ENCODE data around the gene PTGER1.
A peak's percentile ranks its signal among the peaks of the same experiment; 100 is the strongest.

The PTGER1 gene

DNA sequence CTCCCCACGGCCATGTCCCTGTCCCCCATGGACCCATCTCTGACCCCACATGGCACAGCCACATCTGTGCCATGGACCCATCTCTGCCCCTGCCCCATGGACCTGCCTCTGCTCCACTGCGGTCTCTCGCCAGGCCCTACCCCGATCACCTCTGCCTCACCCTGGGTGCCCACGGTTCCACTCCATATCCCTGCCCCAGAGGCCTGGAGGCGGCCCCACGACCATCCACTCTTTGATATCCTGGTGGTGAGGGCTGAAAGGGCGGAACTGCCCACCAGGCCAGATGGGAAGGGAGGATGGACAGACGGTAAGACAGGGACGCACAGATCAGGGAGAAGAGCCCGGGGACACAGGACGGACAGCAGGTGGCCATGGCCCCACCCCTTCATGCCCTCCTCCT is 327 bp downstream of the PTGER1 start:
- Histone ChIP-seq H3K36me3 (ENCODE audit: control insufficient read depth in 4 of 4, insufficient read depth in 4 of 4, low read length in 3 of 4) (peaks cover 0 to 29% (median 17%) of the 10 kb centered on the region in 4 experiments), H3K4me3 (ENCODE audit: control insufficient read depth in 1 of 7, extremely low read depth in 1 of 7, insufficient read depth in 4 of 7, low read depth in 2 of 7, low read length in 6 of 7) (peak overlapping the region in 4 of 7 experiments; percentile 25 to 58 (median 38)), H3K27me3 (replicated peaks in 2 of 5; ENCODE audit: control insufficient read depth in 4 of 5, insufficient read depth in 5 of 5, low read length in 4 of 5) (peaks cover 0 to 37% (median 7%) of the 10 kb centered on the region in 5 experiments), H3K9me3 (ENCODE audit: control extremely low read depth in 1 of 5, control insufficient read depth in 4 of 5, insufficient read depth in 2 of 5, low read depth in 1 of 5, low read length in 4 of 5) (no peaks in the 10 kb centered on the region), H3K27ac (ENCODE audit: insufficient read depth in 1 of 2, low read depth in 1 of 2, low read length in 2 of 2, poor library complexity in 1 of 2, severe bottlenecking in 2 of 2) (no peak overlapping the region), H3K4me1 (ENCODE audit: control extremely low read depth in 1 of 4, control insufficient read depth in 4 of 4, insufficient read depth in 4 of 4, low read length in 3 of 4) (peaks cover 0 to 50% (median 45%) of the 10 kb centered on the region in 4 experiments)
- ChIA-PET POLR2A (no interaction called here), CTCF (interaction anchor here (0.7 to 2.1 kb wide), 6 partner anchors 9 to 55 kb away, joined by 3 to 6 read pairs (median 4); no protein-coding TSS in a partner anchor)
- 73% methylated on average over 4 of the region's 12 CpGs for WGBS (ENCODE audit: insufficient coverage)
- no peak for DNase-seq

DNA sequence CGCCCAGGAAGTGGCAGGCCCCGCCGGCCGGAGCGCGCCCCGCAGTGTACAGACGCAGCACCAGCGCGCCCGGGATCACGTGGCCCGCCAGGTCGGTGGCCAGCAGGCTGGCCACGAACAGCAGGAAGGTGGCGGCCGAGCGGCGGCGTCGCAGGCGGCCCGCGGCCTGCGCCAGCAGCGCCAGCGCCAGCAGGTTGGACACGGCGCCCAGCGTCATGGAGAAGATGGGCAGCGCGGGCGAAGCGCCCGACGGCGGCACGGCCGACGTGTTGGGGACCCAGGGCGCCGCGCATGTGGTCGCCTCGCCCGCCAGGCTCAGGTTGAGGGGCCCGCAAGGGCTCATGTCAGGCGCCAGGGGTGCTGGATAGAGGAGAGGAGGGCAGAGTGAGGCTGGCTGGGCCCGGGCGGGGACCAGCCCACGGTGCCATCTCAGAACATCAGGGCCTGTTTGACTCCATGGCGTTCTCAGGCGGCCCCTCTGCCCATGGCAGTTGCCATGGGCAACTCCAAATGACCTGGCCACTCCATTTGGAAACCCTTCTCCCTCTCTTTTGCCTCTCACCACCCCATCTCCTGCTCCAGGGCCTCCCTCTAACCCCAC is 1.1 kb downstream of the PTGER1 start:
- POLR2A ChIA-PET: no interaction called here
- Histone ChIP-seq H3K4me3 (ENCODE audit: control insufficient read depth in 1 of 7, extremely low read depth in 1 of 7, insufficient read depth in 4 of 7, low read depth in 2 of 7, low read length in 6 of 7) (peak overlapping the region in 2 of 7 experiments; percentile 19 to 28), H3K9me3 (ENCODE audit: control extremely low read depth in 1 of 5, control insufficient read depth in 4 of 5, insufficient read depth in 2 of 5, low read depth in 1 of 5, low read length in 4 of 5) (no peaks in the 10 kb centered on the region), H3K36me3 (ENCODE audit: control insufficient read depth in 4 of 4, insufficient read depth in 4 of 4, low read length in 3 of 4) (peaks cover 0 to 37% (median 23%) of the 10 kb centered on the region in 4 experiments), H3K4me1 (ENCODE audit: control extremely low read depth in 1 of 4, control insufficient read depth in 4 of 4, insufficient read depth in 4 of 4, low read length in 3 of 4) (peaks cover 0 to 43% (median 39%) of the 10 kb centered on the region in 4 experiments), H3K27ac (ENCODE audit: insufficient read depth in 1 of 2, low read depth in 1 of 2, low read length in 2 of 2, poor library complexity in 1 of 2, severe bottlenecking in 2 of 2) (no peak overlapping the region), H3K27me3 (replicated peaks in 2 of 5; ENCODE audit: control insufficient read depth in 4 of 5, insufficient read depth in 5 of 5, low read length in 4 of 5) (peaks cover 0 to 37% (median 7%) of the 10 kb centered on the region in 5 experiments)
- peak in 2 of 3 donors; percentile 43 to 49 for DNase-seq
- WGBS (ENCODE audit: insufficient coverage): 31% methylated on average over 35 of the region's 53 CpGs
- CTCF ChIA-PET: interaction anchor here (1.0 to 2.1 kb wide), 5 partner anchors 10 to 42 kb away, joined by 4 to 6 read pairs (median 5); no protein-coding TSS in a partner anchor

DNA sequence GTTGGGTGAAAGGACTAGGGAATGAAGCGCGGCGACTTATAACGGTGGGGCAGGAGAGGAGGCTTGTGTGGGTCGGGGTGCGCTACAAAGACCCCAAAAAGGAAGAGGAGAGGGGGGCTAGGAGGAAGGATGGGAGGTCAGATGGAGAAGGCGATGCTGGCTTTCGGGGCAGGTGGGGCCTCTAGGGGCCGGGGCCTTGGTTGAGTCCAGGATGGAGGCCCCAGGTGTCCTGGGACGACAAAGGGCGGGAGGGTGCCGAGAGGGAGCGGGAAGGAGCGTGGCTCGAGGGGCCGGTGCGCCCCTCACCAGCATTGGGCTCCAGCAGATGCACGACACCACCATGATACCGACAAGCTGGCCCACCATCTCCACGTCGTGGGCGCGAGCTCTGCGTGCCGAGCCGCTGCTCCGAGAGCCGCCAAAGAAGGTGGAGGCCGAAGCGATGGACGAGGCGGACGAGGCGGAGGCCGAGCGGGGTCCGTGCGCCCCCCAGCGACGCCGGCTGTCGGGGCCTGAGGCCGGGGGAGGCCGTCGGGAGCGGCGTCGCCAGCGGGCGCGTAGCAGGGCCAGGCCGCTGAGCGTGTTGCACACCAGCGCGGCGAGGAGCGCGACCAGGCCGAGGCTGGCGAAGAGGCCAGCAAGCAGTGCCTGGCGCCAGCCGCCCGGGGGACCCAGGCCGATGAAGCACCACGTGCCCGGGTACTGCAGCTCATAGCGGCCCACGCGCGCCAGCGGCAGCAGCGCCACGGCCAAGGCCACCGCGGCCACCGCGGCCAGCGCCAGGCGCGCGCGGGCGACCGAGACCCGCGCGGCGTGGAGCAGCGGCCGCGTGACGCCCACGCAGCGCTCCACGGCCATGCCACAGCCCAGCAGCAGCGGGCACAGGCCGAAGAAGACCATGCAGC is 1.8 kb downstream of the PTGER1 start:
- Histone ChIP-seq H3K27ac (ENCODE audit: insufficient read depth in 1 of 2, low read depth in 1 of 2, low read length in 2 of 2, poor library complexity in 1 of 2, severe bottlenecking in 2 of 2) (no peak overlapping the region), H3K36me3 (ENCODE audit: control insufficient read depth in 4 of 4, insufficient read depth in 4 of 4, low read length in 3 of 4) (peaks cover 0 to 38% (median 27%) of the 10 kb centered on the region in 4 experiments), H3K27me3 (replicated peaks in 2 of 5; ENCODE audit: control insufficient read depth in 4 of 5, insufficient read depth in 5 of 5, low read length in 4 of 5) (peaks cover 0 to 37% (median 7%) of the 10 kb centered on the region in 5 experiments), H3K4me3 (ENCODE audit: control insufficient read depth in 1 of 7, extremely low read depth in 1 of 7, insufficient read depth in 4 of 7, low read depth in 2 of 7, low read length in 6 of 7) (peak overlapping the region in 3 of 7 experiments; percentile 11 to 28 (median 19)), H3K4me1 (ENCODE audit: control extremely low read depth in 1 of 4, control insufficient read depth in 4 of 4, insufficient read depth in 4 of 4, low read length in 3 of 4) (peaks cover 0 to 43% (median 39%) of the 10 kb centered on the region in 4 experiments), H3K9me3 (ENCODE audit: control extremely low read depth in 1 of 5, control insufficient read depth in 4 of 5, insufficient read depth in 2 of 5, low read depth in 1 of 5, low read length in 4 of 5) (no peaks in the 10 kb centered on the region)
- peak in 1 of 3 donors; percentile 52 for DNase-seq
- CTCF ChIA-PET: interaction anchor here (0.8 to 2.0 kb wide), 14 partner anchors 8 to 64 kb away, joined by 3 to 7 read pairs (median 4); no protein-coding TSS in a partner anchor
- WGBS (ENCODE audit: insufficient coverage): 5% methylated on average over 79 of the region's 97 CpGs
- POLR2A ChIA-PET: interaction anchor here (0.7 kb wide), 1 partner anchor 9 kb away, joined by 3 read pairs; no protein-coding TSS in a partner anchor

DNA sequence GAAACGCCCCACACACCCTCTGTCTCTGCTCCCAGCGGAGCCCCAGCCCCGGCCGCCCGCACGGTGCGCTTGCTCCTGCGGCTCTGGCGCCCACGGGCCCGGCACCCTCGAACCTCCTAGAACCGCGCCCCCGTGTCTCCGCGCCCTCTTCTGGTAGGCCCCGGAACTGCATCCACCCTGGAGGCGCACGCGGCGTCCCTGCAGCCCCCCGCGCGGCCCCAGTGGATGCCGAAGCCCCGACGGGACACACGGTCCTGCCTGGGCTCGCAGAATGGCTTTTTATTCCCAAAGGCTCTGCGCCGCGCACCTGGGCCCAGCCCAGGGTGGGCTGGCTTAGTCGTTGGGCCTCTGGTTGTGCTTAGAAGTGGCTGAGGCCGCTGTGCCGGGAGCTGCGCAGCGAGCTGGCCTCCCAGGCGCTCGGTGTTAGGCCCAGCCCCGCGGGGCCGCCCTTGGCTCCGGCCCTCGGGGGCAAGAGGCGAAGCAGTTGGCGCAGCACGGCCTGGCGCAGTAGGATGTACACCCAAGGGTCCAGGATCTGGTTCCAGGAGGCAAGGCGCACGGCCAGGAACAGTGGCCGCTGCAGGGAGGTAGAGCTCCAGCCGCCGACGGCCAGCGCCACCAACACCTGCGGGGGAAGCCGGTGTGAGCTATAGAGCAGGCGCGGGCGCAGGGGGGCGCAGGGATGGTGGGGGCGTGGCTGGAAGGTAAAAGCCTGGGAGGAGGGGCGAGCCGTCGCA is 2.8 kb downstream of the PTGER1 start:
- Histone ChIP-seq H3K9me3 (ENCODE audit: control extremely low read depth in 1 of 5, control insufficient read depth in 4 of 5, insufficient read depth in 2 of 5, low read depth in 1 of 5, low read length in 4 of 5) (no peaks in the 10 kb centered on the region), H3K27ac (ENCODE audit: insufficient read depth in 1 of 2, low read depth in 1 of 2, low read length in 2 of 2, poor library complexity in 1 of 2, severe bottlenecking in 2 of 2) (no peak overlapping the region), H3K27me3 (replicated peaks in 2 of 5; ENCODE audit: control insufficient read depth in 4 of 5, insufficient read depth in 5 of 5, low read length in 4 of 5) (peaks cover 0 to 37% (median 7%) of the 10 kb centered on the region in 5 experiments), H3K36me3 (ENCODE audit: control insufficient read depth in 4 of 4, insufficient read depth in 4 of 4, low read length in 3 of 4) (peaks cover 3 to 37% (median 26%) of the 10 kb centered on the region in 4 experiments), H3K4me1 (ENCODE audit: control extremely low read depth in 1 of 4, control insufficient read depth in 4 of 4, insufficient read depth in 4 of 4, low read length in 3 of 4) (peaks cover 0 to 43% (median 39%) of the 10 kb centered on the region in 4 experiments), H3K4me3 (ENCODE audit: control insufficient read depth in 1 of 7, extremely low read depth in 1 of 7, insufficient read depth in 4 of 7, low read depth in 2 of 7, low read length in 6 of 7) (peak overlapping the region in 2 of 7 experiments; percentile 32 to 37)
- ChIA-PET CTCF (interaction anchor here (0.8 to 2.0 kb wide), 16 partner anchors 8 to 65 kb away, joined by 3 to 7 read pairs (median 4); no protein-coding TSS in a partner anchor), POLR2A (interaction anchor here (0.7 kb wide), 1 partner anchor 10 kb away, joined by 3 read pairs; no protein-coding TSS in a partner anchor)
- DNase-seq: peak; percentile 75 to 82 (median 81)
- 1% methylated on average over 50 of the region's 66 CpGs for WGBS (ENCODE audit: insufficient coverage)

DNA sequence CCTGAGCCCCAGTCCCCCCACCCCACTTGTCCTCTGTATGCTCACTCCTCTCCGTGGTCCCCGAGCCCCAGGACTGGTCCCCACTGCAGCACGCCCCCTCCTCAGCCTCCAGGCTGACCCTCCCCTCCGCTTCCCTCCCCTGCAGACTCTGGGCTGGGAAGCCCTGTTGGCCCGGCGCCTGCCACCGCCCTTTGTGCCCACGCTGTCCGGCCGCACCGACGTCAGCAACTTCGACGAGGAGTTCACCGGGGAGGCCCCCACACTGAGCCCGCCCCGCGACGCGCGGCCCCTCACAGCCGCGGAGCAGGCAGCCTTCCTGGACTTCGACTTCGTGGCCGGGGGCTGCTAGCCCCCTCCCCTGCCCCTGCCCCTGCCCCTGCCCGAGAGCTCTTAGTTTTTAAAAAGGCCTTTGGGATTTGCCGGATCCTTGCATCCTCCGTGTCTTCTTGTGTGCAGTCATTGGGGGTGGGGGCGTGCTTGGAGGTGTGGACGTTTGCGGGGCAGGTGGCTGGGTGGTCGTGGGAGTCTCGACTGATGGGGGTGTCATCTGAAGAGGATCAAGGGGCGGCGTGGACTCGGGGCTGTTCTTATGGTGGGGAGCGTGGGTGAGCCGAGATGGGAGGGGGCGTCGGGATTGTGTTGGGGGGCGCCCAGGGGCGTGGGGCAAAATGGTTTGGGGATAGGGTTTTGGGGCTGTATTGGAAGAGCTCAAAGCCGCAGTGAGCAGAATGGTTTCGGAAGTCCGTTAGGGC is 3.5 kb downstream of the PTGER1 start:
- Histone ChIP-seq H3K9me3 (ENCODE audit: control extremely low read depth in 1 of 5, control insufficient read depth in 4 of 5, insufficient read depth in 2 of 5, low read depth in 1 of 5, low read length in 4 of 5) (no peaks in the 10 kb centered on the region), H3K4me1 (ENCODE audit: control extremely low read depth in 1 of 4, control insufficient read depth in 4 of 4, insufficient read depth in 4 of 4, low read length in 3 of 4) (peaks cover 0 to 43% (median 37%) of the 10 kb centered on the region in 4 experiments), H3K4me3 (ENCODE audit: control insufficient read depth in 1 of 7, extremely low read depth in 1 of 7, insufficient read depth in 4 of 7, low read depth in 2 of 7, low read length in 6 of 7) (peak overlapping the region in 1 of 7 experiments; percentile 32), H3K27me3 (replicated peaks in 2 of 5; ENCODE audit: control insufficient read depth in 4 of 5, insufficient read depth in 5 of 5, low read length in 4 of 5) (peaks cover 0 to 36% (median 7%) of the 10 kb centered on the region in 5 experiments), H3K27ac (ENCODE audit: insufficient read depth in 1 of 2, low read depth in 1 of 2, low read length in 2 of 2, poor library complexity in 1 of 2, severe bottlenecking in 2 of 2) (no peak overlapping the region), H3K36me3 (ENCODE audit: control insufficient read depth in 4 of 4, insufficient read depth in 4 of 4, low read length in 3 of 4) (peaks cover 3 to 42% (median 28%) of the 10 kb centered on the region in 4 experiments)
- 82% methylated on average over 28 of the region's 46 CpGs for WGBS (ENCODE audit: insufficient coverage)
- no peak for DNase-seq
- ChIA-PET POLR2A (no interaction called here), CTCF (interaction anchor here (0.8 to 2.0 kb wide), 9 partner anchors 9 to 57 kb away, joined by 3 to 7 read pairs (median 3); no protein-coding TSS in a partner anchor)

All from common myeloid progenitor, CD34-positive (primary cell).